Measurements from ENCODE around the gene SPATS1.

DNA sequence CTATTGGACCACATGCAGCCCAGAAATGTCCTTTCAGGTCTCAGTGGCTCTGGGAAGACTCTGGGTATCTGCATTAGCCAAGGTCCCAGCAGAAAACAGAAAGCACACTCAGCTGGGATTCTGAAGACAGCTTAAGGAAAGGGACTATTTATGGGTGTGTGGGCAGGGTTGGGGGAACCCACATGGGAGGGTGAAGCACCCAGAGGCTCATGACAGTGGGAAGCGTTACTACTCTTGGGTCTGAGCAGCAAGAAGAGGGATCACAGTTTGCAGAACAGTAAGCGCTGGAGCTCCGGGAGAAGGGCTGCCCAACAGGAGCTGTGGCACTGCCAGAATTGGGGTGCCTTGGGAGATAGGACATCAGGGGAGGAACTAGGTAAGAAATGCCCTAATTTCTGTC is 32.6 kb downstream of the SPATS1 start:
- TF ChIP-seq, protein P1, sequence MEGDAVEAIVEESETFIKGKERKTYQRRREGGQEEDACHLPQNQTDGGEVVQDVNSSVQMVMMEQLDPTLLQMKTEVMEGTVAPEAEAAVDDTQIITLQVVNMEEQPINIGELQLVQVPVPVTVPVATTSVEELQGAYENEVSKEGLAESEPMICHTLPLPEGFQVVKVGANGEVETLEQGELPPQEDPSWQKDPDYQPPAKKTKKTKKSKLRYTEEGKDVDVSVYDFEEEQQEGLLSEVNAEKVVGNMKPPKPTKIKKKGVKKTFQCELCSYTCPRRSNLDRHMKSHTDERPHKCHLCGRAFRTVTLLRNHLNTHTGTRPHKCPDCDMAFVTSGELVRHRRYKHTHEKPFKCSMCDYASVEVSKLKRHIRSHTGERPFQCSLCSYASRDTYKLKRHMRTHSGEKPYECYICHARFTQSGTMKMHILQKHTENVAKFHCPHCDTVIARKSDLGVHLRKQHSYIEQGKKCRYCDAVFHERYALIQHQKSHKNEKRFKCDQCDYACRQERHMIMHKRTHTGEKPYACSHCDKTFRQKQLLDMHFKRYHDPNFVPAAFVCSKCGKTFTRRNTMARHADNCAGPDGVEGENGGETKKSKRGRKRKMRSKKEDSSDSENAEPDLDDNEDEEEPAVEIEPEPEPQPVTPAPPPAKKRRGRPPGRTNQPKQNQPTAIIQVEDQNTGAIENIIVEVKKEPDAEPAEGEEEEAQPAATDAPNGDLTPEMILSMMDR (IDR thresholded peaks at IDR 0.05 in 8 of 11, conservative IDR thresholded peaks at IDR 0.05 in 3 of 11): no peak
- no peak for TF ChIP-seq POLR2A (IDR thresholded peaks at IDR 0.05)
